CD4-positive, alpha-beta T cell treated with Interleukin-21 for 1 hour (primary cell): Measurements from ENCODE around the gene RIOK1.

ENCODE experiments used
- DNase-seq: peaks from one replicate; pipeline ENCODE4 v3.0.0-alpha.2; 2020

The RIOK1 gene

DNA sequence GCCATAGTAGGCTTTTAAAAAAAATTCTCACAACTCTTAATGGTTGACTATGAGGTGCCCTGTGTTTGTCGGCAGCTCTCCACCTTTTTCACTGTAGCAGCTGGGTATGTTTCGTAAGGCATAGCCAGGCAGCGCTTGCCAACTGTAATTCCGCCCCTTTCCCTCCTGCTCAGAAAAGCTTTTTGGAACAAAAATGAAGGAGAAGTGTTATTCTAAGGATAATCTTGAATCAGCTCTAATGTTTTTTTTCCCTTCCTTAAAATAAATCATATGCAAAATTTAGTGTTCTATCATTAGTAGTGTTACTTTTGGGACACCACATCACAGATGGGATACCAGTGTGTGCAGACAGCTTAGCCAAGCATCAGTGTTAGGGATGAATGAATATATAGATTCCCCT lies 21.2 kb downstream of the RIOK1 start:
- DNase-seq = no peak

- DNase-seq = no peak
Measured at GRCh38 chr6:7411328-7411727, 21.7 kb downstream of the RIOK1 start.

DNA sequence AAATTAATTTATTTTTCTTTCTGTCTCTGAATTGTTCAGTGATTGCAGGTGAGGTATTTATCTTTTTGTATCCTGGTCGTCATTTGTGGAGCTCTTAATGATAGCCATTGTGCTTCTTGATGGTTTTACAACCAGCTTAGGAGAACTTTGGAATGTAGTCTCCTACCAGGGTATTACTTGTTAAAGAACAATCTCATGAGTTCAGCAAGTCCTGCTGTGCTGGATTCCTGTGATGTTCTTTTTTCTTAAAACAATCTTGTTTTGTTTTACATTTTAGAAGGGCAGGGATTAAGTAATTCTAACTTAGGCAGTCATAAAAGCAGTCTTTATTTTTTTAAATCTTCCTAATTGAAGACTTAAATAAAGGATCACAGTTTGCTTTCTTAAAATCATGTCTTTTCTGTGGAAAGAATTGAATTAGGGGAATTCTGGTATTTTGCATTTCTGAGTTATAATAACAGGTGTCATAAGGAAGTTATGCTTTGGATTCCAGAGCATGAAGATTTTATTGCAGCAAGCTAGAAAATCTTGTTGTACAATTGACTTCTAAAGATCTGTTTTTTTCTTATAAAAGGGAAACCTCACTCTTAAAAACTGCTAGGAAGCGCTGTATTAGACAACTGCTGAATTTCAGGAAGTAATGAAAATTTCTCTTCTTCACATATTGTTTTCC lies 23.7 kb downstream of the RIOK1 start:
- no peak for DNase-seq

GRCh38 chr6:7414811-7415210 lies 25.2 kb downstream of the RIOK1 start:
- no peak for DNase-seq

DNA sequence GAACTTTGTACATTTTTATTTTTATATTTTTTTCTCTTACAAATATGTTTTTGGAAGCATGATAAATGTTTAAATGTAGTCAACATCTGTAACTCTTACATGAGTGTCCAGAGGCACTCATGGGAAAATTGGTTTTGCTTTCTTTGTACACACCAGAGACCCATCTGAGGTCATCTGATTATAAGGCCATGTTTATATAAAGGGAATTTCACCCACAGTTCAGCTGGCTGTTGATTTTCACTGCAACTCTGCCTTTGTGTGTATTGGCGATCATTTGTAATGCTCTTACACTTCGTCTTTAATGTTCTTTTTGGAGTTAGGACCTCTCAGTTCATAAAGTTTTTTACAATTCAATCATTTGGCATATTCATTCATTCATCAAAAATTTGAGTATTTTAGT lies 28.1 kb downstream of the RIOK1 start:
- no peak for DNase-seq

- DNase-seq = no peak
Measured at GRCh38 chr6:7418238-7418905, 28.8 kb downstream of the RIOK1 start.

- DNase-seq = no peak
Measured at GRCh38 chr6:7419065-7419464, 29.5 kb downstream of the RIOK1 start.

DNA sequence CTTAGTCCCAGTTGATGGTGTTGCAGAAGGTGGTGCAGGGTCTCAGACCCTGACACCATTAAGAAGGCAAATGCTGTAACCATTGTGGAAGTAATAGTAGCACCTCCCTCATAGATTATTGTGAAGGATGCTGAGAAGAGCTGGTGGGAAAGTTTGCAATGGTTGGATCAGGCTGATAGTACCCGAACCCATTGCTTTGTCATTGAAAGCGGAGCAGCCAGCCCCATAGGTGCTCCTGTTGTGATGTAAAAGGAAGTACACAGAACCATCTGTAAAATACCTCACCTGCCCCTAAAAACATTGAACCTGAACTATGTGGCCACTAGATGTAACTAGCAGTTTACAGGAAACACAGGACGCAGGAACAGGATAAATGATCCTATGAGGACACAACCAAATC lies 31.5 kb downstream of the RIOK1 start:
- DNase-seq = no peak

DNA sequence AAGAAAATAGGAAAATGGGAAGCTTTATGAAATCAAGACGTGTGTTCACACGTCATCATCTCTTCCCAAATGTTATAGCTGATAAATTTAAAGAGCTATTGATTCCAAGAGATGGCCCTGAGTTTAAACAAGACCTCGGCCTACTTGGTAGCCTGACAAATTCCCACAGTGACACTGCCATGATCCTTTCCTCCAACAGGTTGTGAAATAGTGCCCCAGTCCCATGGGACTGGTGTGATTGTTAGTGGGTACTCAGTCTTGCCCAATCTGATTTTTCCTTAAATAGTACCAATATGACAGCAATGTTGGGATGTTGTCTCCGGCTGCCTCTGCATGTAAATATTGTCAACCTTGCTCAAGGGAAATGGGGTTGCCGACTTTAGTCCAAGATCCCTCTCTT lies 34.5 kb downstream of the RIOK1 start:
- no peak for DNase-seq

GRCh38 chr6:7424967-7425807 lies 35.6 kb downstream of the RIOK1 start:
- no peak for DNase-seq

GRCh38 chr6:7425808-7426190 lies 36.2 kb downstream of the RIOK1 start:
- no peak for DNase-seq

- DNase-seq = no peak
Measured at GRCh38 chr6:7426447-7427169, 37.0 kb downstream of the RIOK1 start.

- no peak for DNase-seq
Measured at GRCh38 chr6:7431313-7431673, 41.7 kb downstream of the RIOK1 start.

GRCh38 chr6:7431674-7432390 lies 42.2 kb downstream of the RIOK1 start:
- DNase-seq = no peak

DNA sequence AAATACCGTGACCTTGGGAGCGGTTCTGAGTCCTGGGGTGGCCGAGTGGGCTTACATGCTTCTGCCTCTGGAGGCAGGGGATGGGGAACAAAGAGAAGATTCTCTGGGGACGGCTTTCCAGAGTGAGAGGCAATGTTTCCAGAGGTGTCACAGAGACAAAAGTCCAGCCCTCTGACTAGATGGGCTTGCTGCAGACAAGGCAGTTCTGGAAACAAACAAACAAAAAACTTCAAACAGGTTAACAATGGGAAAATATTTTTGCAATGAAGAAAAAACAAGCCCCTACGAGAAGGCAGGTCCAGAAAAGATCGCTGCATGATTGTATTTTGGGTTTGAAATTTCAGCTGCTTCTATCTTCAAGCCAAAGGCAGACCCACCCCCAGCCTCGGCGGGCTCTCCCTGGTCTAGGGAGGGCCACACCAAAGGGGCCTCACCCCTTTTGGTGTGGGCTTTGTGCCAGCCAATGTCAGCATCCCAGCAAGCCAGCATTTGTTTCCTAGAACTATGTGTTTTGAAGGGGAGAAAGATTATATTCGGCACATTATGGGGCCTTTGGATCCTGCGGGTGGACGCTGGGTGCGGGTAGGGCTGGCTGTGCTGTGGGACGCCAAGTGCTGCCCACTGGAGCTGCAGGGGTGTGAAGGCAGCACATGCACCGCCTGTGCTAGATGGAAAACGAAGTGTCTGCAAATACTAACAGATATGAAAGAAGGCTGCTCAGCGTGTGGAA lies 42.9 kb downstream of the RIOK1 start:
- no peak for DNase-seq

DNA sequence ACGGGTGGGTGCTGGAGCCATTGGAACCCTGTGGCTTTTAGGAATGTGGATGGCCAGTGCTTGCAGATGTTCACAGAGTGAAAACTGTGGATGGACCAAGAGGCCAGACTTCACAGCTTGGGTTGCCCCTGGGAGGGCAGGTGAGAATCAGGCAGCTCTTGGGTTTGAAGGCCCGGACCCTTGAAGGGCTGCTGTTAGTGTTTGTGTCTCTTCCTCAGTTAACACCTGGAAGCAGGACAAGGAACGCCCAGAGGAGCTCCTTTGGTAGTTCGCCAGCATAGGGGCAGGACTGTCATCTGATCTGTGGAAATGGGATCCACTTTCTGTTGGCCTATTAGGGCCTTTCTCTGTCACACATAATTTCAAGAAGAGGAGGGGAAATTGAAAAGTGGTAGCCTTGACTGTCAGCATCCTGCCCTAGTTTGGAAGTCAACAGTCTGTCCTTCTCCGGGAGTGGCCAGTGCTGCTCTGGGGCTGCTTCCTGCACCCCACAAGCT lies 43.6 kb downstream of the RIOK1 start:
- no peak for DNase-seq

DNA sequence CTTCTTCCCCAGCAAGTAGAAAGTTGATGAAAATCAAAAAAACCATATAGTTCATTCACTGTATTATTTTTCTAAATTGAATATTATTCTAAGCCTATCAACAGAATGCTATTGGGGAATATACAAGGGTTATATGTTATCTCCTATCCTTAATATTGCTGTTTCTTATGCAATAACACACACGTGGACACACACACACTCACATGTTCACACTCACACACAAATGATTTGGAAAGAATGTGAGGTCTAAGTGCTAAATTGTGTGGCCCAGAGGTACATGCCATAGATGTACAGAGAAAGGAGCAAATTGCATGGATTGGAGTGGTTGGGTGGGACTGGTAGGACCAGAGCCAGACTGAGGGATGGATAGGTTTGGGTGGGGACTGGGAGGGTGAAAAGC lies 45.1 kb downstream of the RIOK1 start:
- DNase-seq = no peak

- no peak for DNase-seq
Measured at GRCh38 chr6:7438011-7438410, 48.4 kb downstream of the RIOK1 start.

GRCh38 chr6:7439228-7439627 lies 49.6 kb downstream of the RIOK1 start:
- DNase-seq = peak; percentile 2

DNA sequence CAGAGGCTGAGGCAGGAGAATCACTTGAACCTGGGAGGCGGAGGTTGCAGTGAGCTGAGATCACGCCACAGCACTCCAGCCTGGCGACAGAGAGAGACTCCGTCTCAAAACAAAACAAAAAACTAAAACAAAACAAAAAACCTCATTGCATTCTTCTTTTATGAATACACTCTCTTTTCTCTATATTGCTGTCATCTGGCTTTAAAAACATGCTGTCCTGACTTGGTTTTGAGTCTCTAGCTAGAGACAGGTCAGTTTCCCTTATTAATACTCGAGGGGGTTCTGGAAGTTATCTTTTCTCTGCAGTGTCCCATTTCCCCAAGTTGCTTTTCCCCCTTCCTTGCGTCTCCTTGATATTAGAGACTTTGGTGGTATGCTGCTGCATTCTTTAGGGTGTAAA lies 50.9 kb downstream of the RIOK1 start:
- no peak for DNase-seq

- no peak for DNase-seq
Measured at GRCh38 chr6:7441048-7441775, 51.6 kb downstream of the RIOK1 start.
